ENCODE results near the gene GRIN3A. TPM values are rescaled to one million over a fixed set of nuclear protein-coding genes. Genes with fewer than 3 reads are reported as not detected.

GRIN3A gene
- total RNA-seq, 2 donors from 2014 or later: 0.80 to 1.5 TPM

GRCh38 chr9:101585740-101586139, 152.7 kb downstream of the GRIN3A start:
- Histone ChIP-seq H3K27ac (no peak overlapping the region), H3K4me1 (replicated peaks) (no peaks in the 10 kb centered on the region), H3K9me3 (no peaks in the 10 kb centered on the region), H3K27me3 (replicated peaks; ENCODE audit: insufficient read depth) (no peaks in the 10 kb centered on the region), H3K36me3 (no peaks in the 10 kb centered on the region), H3K4me3 (no peak overlapping the region)
- no peak for TF ChIP-seq CTCF (IDR thresholded peaks at IDR 0.05)
- TF ChIP-seq POLR2AphosphoS5 (IDR thresholded peaks at IDR 0.05): no peak
- TF ChIP-seq POLR2A (IDR thresholded peaks at IDR 0.05): no peak
- 55% methylated on average over 3 of the region's 3 CpGs for WGBS
- DNase-seq (ENCODE audit: low spot score): no peak
- intact Hi-C loops (cut with DNase I): no loop called here

GRCh38 chr9:101582553-101582952, 155.9 kb downstream of the GRIN3A start:
- no peaks in the 10 kb centered on the region for H3K4me1 ChIP-seq (replicated peaks)
- H3K9me3 ChIP-seq: no peaks in the 10 kb centered on the region
- WGBS: 56% methylated on average over 1 of the region's 1 CpG
- no peaks in the 10 kb centered on the region for H3K27me3 ChIP-seq (replicated peaks; ENCODE audit: insufficient read depth)
- no peak for DNase-seq (ENCODE audit: low spot score)
- H3K36me3 ChIP-seq: no peaks in the 10 kb centered on the region
- intact Hi-C loops (cut with DNase I): no loop called here
- H3K4me3 ChIP-seq: no peak overlapping the region
- TF ChIP-seq POLR2A (IDR thresholded peaks at IDR 0.05) (no peak), CTCF (IDR thresholded peaks at IDR 0.05) (no peak), POLR2AphosphoS5 (IDR thresholded peaks at IDR 0.05) (no peak)
- H3K27ac ChIP-seq: no peak overlapping the region

- no peaks in the 10 kb centered on the region for H3K9me3 ChIP-seq
- WGBS: 68% methylated on average over 6 of the region's 6 CpGs
- intact Hi-C loops (cut with DNase I): no loop called here
Measured at GRCh38 chr9:101579711-101580545, 158.5 kb downstream of the GRIN3A start.

GRCh38 chr9:101578378-101578777, 160.1 kb downstream of the GRIN3A start:
- no peaks in the 10 kb centered on the region for H3K36me3 ChIP-seq

More at GRCh38 chr9:101579711-101580545, 158.5 kb downstream of the GRIN3A start:
- no peak for TF ChIP-seq POLR2AphosphoS5 (IDR thresholded peaks at IDR 0.05)
- no peak for TF ChIP-seq CTCF (IDR thresholded peaks at IDR 0.05)
- TF ChIP-seq POLR2A (IDR thresholded peaks at IDR 0.05): no peak
- no peak for DNase-seq (ENCODE audit: low spot score)
- Histone ChIP-seq H3K36me3 (no peaks in the 10 kb centered on the region), H3K4me1 (replicated peaks) (no peaks in the 10 kb centered on the region), H3K27ac (no peak overlapping the region), H3K27me3 (replicated peaks; ENCODE audit: insufficient read depth) (no peaks in the 10 kb centered on the region), H3K4me3 (no peak overlapping the region)

More at GRCh38 chr9:101578378-101578777, 160.1 kb downstream of the GRIN3A start:
- no peaks in the 10 kb centered on the region for H3K4me1 ChIP-seq (replicated peaks)
- no peak overlapping the region for H3K4me3 ChIP-seq
- no peak overlapping the region for H3K27ac ChIP-seq
- DNase-seq (ENCODE audit: low spot score): no peak
- intact Hi-C loops (cut with DNase I): no loop called here
- 81% methylated on average over 3 of the region's 3 CpGs for WGBS
- TF ChIP-seq CTCF (IDR thresholded peaks at IDR 0.05): no peak
- no peak for TF ChIP-seq POLR2AphosphoS5 (IDR thresholded peaks at IDR 0.05)
- no peak for TF ChIP-seq POLR2A (IDR thresholded peaks at IDR 0.05)
- no peaks in the 10 kb centered on the region for H3K9me3 ChIP-seq
- H3K27me3 ChIP-seq (replicated peaks; ENCODE audit: insufficient read depth): no peaks in the 10 kb centered on the region
